Colonic mucosa (tissue), 4 donors: Measurements from ENCODE around the gene RPUSD2. TPM values are rescaled to one million over a fixed set of nuclear protein-coding genes. Genes with fewer than 3 reads are reported as not detected.

ENCODE experiments used
- DNase-seq: peaks from one replicate; pipeline ENCODE4 v3.0.0-alpha.2; 2020
- H3K27ac ChIP-seq: fragments of 200-600 bp; one replicate; pipeline ENCODE4 v1.8.0; 2021
- H3K27me3 ChIP-seq: fragments of 200-600 bp; one replicate; pipeline ENCODE4 v1.8.0; 2021
- H3K36me3 ChIP-seq: fragments of 200-600 bp; one replicate; pipeline ENCODE4 v1.8.0; 2021
- H3K4me1 ChIP-seq: fragments of 200-600 bp; one replicate; pipeline ENCODE4 v1.8.0; 2021; ENCODE audit warnings: mild to moderate bottlenecking
- H3K4me3 ChIP-seq: fragments of 200-600 bp; one replicate; pipeline ENCODE4 v1.8.0; 2021
- H3K9ac ChIP-seq, 2 donors: one replicate each; pipeline ENCODE4 v1.7.0; 2013; ENCODE audit warnings: control low read depth in 2 of 2, low read depth in 2 of 2, low read length in 2 of 2
- H3K9me3 ChIP-seq: fragments of 200-600 bp; one replicate; pipeline ENCODE4 v1.8.0; 2021
- intact Hi-C: fragments of 100-400 bp; cut with DNase I; formaldehyde crosslinking; loops from one replicate; pipeline ENCODE4 v1.14.1; 2022
- total RNA-seq, 2 donors: library from RNA; stranded (reverse); fragmentation: NEBNext Ultra II Directional in 1 of 2; extraction: Animal tissue kit (Norgen Biotek cat#: 25700) in 1 of 2; gene quantifications; one replicate each; pipeline ENCODE4 v1.2.1, GENCODE V29; 2021
- TF ChIP-seq, protein P1 (sequence below): fragments of 200-600 bp; IDR thresholded peaks from one replicate; pipeline ENCODE4 v1.8.0; 2022; ENCODE audit warnings: antibody characterized with exemption, mild to moderate bottlenecking
- donor health status: healthy.
- donor health status: DM: no; HTN: no; CAD: no.
- donor health status: DM: no; HTN: no; CAD: no.

RPUSD2 gene
- total RNA-seq, 2 donors from 2014 or later: 11.0 to 17.0 TPM

DNA sequence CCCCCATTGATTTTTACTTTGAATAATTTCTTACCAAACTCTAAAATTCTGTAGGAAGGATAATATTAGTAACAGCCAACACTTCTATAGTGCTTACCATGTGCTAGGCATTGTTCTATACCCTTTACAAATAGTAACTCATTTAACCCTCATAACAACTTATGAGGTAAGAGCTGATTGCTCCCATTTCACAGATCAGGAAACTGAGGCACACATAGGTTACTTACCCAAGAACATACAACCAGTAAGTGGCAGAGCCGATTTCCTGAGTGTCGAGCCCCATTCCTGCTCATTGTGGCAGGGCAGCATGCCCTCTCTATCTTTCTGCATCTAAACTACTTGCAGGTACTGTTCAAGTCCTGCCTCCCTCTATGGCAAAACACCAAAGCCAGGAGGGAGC is 13.2 kb upstream of the RPUSD2 start:
- peaks cover 4% of the 10 kb centered on the region for H3K36me3 ChIP-seq
- H3K9me3 ChIP-seq: no peaks in the 10 kb centered on the region
- TF ChIP-seq, protein P1, sequence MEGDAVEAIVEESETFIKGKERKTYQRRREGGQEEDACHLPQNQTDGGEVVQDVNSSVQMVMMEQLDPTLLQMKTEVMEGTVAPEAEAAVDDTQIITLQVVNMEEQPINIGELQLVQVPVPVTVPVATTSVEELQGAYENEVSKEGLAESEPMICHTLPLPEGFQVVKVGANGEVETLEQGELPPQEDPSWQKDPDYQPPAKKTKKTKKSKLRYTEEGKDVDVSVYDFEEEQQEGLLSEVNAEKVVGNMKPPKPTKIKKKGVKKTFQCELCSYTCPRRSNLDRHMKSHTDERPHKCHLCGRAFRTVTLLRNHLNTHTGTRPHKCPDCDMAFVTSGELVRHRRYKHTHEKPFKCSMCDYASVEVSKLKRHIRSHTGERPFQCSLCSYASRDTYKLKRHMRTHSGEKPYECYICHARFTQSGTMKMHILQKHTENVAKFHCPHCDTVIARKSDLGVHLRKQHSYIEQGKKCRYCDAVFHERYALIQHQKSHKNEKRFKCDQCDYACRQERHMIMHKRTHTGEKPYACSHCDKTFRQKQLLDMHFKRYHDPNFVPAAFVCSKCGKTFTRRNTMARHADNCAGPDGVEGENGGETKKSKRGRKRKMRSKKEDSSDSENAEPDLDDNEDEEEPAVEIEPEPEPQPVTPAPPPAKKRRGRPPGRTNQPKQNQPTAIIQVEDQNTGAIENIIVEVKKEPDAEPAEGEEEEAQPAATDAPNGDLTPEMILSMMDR: no peak
- DNase-seq: no peak
- intact Hi-C loops: no loop called here
- H3K4me3 ChIP-seq: no peak overlapping the region
- H3K27ac ChIP-seq: no peak overlapping the region
- no peaks in the 10 kb centered on the region for H3K4me1 ChIP-seq
- no peak overlapping the region for H3K9ac ChIP-seq
- no peaks in the 10 kb centered on the region for H3K27me3 ChIP-seq

GRCh38 chr15:40558952-40559742 is 10.0 kb upstream of the RPUSD2 start:
- intact Hi-C loops: no loop called here
- Histone ChIP-seq H3K36me3 (peaks cover 4% of the 10 kb centered on the region), H3K4me1 (no peaks in the 10 kb centered on the region), H3K9ac (no peak overlapping the region), H3K27me3 (no peaks in the 10 kb centered on the region), H3K27ac (no peak overlapping the region), H3K4me3 (no peak overlapping the region), H3K9me3 (no peaks in the 10 kb centered on the region)
- TF ChIP-seq, protein P1: no peak
- no peak for DNase-seq

DNA sequence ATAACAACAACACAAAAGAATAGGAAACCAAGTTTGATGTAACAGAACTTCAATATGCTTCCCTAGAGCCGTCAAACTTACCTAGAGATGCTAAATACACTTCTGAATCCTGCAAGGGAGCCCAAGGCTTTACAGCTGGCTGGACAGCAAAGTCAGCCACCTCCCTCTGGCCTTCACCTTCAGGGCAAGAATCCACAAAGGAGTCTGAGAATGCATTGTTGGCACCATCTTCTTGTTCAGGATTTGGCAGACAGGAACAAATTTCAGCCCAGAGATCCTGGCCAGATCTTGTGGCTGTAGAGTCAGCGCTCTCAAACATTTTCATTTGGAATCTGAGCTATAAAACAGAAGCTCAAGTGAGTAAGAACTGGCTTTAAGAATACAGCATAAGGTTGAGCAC is 6.4 kb upstream of the RPUSD2 start:
- Histone ChIP-seq H3K27ac (no peak overlapping the region), H3K9me3 (no peaks in the 10 kb centered on the region), H3K36me3 (no peaks in the 10 kb centered on the region), H3K27me3 (no peaks in the 10 kb centered on the region), H3K9ac (no peak overlapping the region), H3K4me1 (no peaks in the 10 kb centered on the region), H3K4me3 (no peak overlapping the region)
- intact Hi-C loops: no loop called here
- TF ChIP-seq, protein P1: no peak
- no peak for DNase-seq

- no peaks in the 10 kb centered on the region for H3K4me1 ChIP-seq
- no peaks in the 10 kb centered on the region for H3K9me3 ChIP-seq
- no peak overlapping the region for H3K9ac ChIP-seq
- no peak for DNase-seq
- no peak overlapping the region for H3K4me3 ChIP-seq
- TF ChIP-seq, protein P1: no peak
- H3K27me3 ChIP-seq: no peaks in the 10 kb centered on the region
- H3K36me3 ChIP-seq: no peaks in the 10 kb centered on the region
- intact Hi-C loops: no loop called here
- no peak overlapping the region for H3K27ac ChIP-seq
Measured at GRCh38 chr15:40563426-40563825, 5.7 kb upstream of the RPUSD2 start.

DNA sequence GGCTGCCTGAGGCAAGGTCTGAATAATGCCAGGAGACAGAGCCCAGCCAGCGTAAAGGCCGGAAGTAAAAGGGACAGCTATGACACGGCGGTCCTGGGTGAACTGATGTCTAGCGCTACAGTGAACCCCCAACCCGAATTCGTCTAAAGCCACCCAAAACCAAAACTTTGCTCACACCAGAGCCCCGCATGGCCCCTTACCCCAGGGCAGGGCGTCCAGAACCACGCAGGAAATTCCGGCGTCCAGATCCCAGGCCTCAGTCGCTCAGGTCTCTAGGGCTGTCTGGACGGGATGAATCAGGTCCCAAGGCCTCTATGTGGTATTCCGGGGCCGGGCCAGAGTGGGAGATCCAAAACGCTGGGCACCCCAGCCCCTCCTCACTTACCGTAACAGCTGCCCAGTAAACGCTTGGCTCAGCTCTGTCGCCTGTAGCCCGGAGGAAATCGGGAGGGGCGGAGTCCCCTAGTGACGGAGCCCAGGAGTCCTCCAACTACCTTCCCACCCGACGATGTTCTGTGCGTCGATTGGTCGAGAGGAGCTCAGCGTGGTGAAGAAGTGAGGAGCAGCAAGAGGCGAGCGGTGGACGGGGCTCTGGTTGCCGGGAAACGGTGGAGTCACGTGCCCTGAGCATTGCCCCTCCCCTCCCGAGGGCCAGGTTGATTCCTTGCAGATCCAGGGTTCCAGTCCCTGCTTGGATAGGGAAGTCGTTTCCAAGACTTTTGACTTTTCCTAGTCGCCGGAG is 4.3 kb upstream of the RPUSD2 start, which contains the start of gene CCDC32:
CCDC32 (minus strand) TSS at position 452 of the 742 bp plus-strand sequence. CDS start 2,027 bp downstream, outside the sequence.
- Histone ChIP-seq H3K9ac (peak within 1 kb of the TSS; percentile 94 to 100), H3K4me3 (peak within 1 kb of the TSS; percentile 93), H3K4me1 (no peaks in the 10 kb centered on the region), H3K9me3 (no peaks in the 10 kb centered on the region), H3K27ac (peak within 1 kb of the TSS; percentile 90), H3K36me3 (no peaks in the 10 kb centered on the region), H3K27me3 (no peaks in the 10 kb centered on the region)
- intact Hi-C loops: no loop called here
- TF ChIP-seq, protein P1: no peak
- DNase-seq: peak; percentile 99
